HG03060 (cell line): ENCODE measurements around the gene SNAPC4.
"Not testable (repeated sequence)": the region's sequence is repeated elsewhere in the genome, so short reads cannot be mapped to it uniquely, and the experiment has no call there.

Experiments used
- ATAC-seq: cut with Tn5 transposase; IDR thresholded peaks from one replicate; pipeline ENCODE4 v1.9.1; 2021; ENCODE audit warnings: low read depth, moderate number of reproducible peaks; ENCODE audit not compliant: unreplicated experiment

The SNAPC4 gene

DNA sequence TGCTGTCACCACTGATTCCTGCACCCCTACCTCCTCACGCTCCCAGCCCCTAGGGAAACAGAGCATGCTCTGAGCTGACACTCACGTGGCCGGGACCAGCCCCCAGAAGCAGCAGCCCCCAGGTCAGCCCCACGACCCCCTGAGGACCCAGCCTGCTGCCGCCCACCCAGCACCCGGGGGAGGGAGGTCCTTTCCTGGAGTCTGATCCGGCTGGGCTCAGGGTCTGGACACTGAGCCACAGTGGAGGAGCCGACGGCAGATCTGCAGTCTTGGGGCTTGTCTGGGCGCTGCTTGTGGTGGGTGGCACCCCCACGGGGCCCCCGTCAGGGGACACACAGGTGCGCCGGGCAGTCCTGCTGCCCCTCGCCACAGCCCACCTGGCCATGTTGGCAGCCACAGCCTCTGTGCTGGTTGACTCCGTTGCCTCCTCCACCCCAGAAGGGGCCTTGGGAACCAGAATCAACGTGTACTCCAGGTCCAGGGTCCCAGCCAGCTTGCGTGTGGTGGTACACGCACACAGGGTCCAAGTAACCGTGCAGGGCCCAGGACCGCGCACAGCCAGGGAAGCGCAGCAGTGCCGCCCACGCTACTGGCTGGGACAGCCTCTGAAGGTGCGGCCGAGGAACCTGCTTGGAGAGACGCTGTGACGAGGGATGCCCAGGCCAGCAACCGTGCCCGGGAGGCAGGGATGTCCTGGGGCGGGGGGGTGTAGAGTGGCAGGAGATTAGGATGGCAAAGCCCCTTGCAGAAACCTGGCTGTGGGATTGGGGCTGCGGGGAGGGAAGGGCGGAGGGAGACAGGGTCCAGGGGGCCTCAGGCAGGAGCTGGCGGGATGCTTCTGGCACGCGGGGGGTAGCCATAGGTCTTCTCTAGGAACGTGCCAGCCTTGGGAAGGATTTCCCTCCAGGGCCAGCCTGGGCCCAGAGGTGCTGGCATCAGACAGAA, 39.9 kb downstream of the SNAPC4 start:
- no peak for ATAC-seq

GRCh38 chr9:136358888-136359287, 41.1 kb downstream of the SNAPC4 start:
- no peak for ATAC-seq

DNA sequence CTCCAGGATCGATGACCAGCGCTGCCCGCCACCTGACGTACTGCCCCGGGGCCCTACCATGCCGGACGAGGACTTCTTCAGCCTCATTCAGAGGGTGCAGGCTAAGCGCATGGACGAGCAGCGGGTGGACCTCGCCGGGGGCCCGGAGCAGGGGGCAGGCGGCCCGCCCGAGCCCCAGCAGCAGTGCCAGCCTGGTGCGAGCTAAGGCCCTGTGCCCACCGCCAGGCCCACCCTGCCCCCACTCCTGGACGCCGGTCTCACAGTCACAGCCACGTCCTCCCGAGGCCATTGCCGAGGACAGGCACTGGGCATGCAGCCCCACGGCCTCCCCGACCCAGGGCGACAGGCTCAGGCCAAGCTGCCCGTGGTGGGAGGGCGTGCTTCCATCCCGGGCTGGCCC, 42.0 kb downstream of the SNAPC4 start:
- ATAC-seq, result no peak

DNA sequence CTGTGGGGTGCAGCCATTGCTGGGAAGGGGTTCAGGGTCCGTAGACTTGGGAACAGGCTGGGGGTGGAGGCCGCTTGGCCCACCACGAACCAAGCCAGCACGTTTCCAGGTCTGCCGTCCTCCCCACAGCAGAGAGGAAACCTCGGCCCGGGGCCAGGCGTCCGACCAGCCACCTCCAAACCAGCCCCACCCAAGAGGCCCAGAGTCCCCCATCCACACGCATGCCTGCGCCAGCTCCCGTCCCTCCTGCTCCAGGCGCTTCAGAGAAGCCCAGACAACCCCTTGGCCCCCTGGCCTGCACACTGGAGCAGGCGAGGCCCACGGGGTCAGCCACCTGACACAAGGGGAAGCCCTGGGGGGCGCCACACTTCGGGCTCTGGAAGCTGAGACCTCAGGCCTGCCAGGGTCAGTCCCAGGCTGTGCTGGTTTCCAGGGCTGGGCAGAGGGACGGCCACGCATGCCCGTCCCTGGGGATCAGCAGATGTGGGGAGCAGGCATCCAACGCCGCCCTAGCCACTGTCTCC, 42.7 kb downstream of the SNAPC4 start:
- ATAC-seq, result no peak

DNA sequence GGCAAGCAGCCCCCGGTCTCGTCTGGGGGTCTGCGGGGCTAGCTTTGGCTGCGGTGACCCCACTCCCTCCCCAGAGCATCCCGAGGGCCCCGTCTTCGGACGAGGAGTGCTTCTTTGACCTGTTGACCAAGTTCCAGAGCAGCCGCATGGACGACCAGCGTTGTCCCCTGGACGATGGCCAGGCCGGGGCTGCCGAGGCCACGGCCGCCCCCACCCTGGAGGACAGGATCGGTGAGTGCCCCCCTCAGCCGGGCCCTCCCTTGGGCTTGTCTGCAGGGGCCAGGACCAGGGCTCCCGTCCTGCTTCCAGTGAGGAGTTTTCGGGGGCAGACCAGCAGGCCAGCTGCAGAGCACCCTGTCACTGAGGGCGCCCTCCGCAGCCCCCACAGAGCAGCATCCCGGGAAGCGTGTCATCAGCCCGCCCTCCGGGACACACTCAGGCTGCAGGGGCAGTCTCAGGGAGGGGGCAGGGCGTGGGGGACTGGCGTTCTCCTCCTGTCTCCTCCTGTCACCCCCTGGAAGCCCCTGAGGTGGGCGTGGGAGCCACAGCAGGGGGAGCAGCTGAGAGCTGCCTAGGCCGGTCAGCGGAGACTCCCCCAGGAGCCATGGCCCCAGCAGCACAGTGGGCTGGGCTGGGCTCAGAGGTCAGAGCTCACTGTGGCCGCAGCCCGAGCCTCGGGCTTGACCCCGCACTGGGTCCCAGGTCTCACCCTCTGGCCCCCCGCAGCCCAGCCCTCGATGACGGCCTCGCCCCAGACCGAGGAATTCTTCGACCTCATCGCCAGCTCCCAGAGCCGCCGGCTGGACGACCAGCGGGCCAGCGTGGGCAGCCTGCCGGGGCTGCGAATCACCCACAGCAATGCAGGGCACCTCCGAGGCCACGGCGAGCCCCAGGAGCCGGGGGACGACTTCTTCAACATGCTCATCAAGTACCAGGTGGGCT, 44.1 kb downstream of the SNAPC4 start:
- no peak for ATAC-seq

- no peak for ATAC-seq
These were observed 45.3 kb downstream of the SNAPC4 start for GRCh38 chr9:136354592-136355085.

DNA sequence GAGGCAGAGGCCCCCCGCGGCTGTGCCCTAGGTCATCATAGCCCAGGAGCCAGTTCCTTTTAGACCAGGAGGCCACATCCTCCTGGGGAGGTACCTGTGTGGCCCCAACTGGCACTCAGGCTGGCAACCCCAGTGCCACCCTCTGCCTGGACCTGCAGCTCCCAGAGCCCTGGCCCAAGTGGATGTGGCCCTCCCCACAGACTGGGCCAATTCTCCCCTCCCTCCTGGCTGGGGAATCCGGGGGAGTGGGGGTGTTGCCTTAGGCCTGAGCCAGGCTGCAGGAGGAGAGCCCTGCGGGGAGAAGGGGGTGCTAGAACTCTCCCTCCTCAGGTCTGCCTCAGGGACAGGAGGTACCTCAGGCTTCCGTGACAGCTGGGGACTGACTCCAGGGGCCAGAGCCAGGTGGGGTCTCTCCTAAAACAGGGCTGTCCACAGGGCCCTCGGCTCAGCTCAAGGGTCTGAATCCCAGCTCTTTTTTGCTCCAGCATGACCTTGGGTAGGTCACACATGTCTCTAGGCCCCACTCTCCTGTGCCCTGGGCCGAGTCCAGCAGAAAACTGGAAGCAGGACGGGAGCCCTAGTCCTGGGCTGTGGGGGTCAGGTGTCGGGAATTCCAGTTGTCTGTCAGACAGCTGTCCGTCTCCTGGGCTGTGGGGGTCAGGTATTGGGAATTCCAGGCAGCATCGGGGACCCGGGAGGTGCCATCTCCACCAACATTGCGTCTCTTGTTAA, 46.0 kb downstream of the SNAPC4 start:
- no peak for ATAC-seq

DNA sequence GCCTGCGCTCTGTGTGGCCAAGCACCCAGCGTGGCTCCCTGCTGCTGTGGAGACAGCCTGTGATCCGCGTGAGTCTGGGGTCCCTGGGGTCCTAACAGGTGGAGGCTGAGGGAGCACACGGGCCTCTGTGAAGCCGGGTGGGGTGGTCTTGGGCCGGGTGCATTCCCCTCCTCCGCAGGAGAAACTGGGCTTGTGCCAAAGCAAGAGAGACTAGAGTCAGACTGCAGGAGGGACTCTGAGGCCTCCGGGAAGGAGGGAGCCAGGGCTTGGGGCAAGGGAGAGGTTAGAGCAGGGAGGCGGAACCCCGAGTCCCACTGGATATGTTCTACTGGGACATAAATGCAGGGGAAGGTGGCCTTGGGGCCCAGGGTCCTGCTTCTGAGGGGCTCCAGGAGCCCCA, 46.9 kb downstream of the SNAPC4 start:
- no peak for ATAC-seq

DNA sequence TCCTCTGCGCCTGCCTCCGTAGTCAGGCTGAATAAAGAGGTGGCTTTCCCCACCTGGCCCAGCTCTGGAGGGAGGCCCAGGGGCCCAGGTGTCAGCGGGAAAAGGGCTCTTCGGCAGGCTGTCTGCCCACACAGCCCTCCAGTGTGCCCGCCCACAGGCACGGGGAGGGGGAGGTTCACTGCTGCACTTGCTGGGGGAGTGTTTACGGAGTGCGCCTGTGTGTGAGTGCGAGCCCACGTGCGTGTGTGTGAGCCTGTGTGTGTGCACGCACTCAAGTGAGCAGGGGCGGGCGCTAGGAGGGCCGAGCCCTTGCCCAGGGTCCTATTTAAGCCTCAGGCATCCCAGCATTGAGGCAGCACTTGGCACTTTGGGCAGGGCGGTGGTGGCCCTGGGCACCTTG, 47.3 kb downstream of the SNAPC4 start:
- no peak for ATAC-seq

DNA sequence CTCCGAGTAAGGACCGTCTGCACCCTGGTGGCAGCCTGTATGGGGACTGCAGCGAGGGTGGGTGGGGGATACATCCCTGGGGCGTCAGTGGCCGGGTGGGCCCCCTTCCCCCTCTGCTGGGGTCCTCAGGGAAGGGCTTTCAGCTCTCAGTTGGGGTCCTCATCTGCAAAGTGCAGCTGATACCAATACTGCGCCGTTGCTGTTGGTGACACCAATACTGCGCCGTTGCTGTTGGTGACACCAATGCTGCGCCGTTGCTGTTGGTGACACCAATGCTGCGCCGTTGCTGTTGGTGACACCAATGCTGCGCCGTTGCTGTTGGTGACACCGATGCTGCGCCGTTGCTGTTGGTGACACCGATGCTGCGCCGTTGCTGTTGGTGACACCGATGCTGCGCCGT, 48.1 kb downstream of the SNAPC4 start:
- not testable (repeated sequence) for ATAC-seq

GRCh38 chr9:136351252-136351800, 48.6 kb downstream of the SNAPC4 start:
- ATAC-seq, result no peak
